ENCODE data around the gene HNRNPD. TPM values are rescaled to one million over a fixed set of nuclear protein-coding genes. Genes with fewer than 3 reads are reported as not detected.
A peak's percentile ranks its signal among the peaks of the same experiment; 100 is the strongest.

Gene HNRNPD
- total RNA-seq, 2 donors from 2014 or later: 48.7 to 87.3 TPM

GRCh38 chr4:82363896-82364487 is 9.8 kb downstream of the HNRNPD start:
- H3K4me3 ChIP-seq: no peak overlapping the region
- TF ChIP-seq POLR2A (IDR thresholded peaks at IDR 0.05) (no peak), POLR2AphosphoS5 (IDR thresholded peaks at IDR 0.05) (no peak), CTCF (IDR thresholded peaks at IDR 0.05) (no peak)
- peaks cover 6% of the 10 kb centered on the region for H3K4me1 ChIP-seq (replicated peaks)
- H3K9me3 ChIP-seq: no peaks in the 10 kb centered on the region
- no peaks in the 10 kb centered on the region for H3K27me3 ChIP-seq (replicated peaks; ENCODE audit: insufficient read depth)
- no peak overlapping the region for H3K27ac ChIP-seq
- no peak for DNase-seq (ENCODE audit: low spot score)
- H3K36me3 ChIP-seq: no peaks in the 10 kb centered on the region
- intact Hi-C loops (cut with DNase I): no loop called here
- WGBS: 50% methylated on average over 4 of the region's 4 CpGs

- WGBS: 64% methylated on average over 9 of the region's 9 CpGs
- intact Hi-C loops (cut with DNase I): no loop called here
- no peaks in the 10 kb centered on the region for H3K9me3 ChIP-seq
- no peaks in the 10 kb centered on the region for H3K36me3 ChIP-seq
- no peak overlapping the region for H3K4me3 ChIP-seq
- DNase-seq (ENCODE audit: low spot score): no peak
- H3K27ac ChIP-seq: no peak overlapping the region
- peaks cover 6% of the 10 kb centered on the region for H3K4me1 ChIP-seq (replicated peaks)
- no peaks in the 10 kb centered on the region for H3K27me3 ChIP-seq (replicated peaks; ENCODE audit: insufficient read depth)
- TF ChIP-seq CTCF (IDR thresholded peaks at IDR 0.05) (no peak), POLR2A (IDR thresholded peaks at IDR 0.05) (no peak), POLR2AphosphoS5 (IDR thresholded peaks at IDR 0.05) (no peak)
Observed at GRCh38 chr4:82362565-82362964, 11.2 kb downstream of the HNRNPD start.

- intact Hi-C loops (cut with DNase I): no loop called here
- DNase-seq (ENCODE audit: low spot score): no peak
- Histone ChIP-seq H3K36me3 (no peaks in the 10 kb centered on the region), H3K9me3 (no peaks in the 10 kb centered on the region), H3K27me3 (replicated peaks; ENCODE audit: insufficient read depth) (no peaks in the 10 kb centered on the region), H3K27ac (no peak overlapping the region), H3K4me1 (replicated peaks) (peaks cover 14% of the 10 kb centered on the region), H3K4me3 (no peak overlapping the region)
- TF ChIP-seq POLR2AphosphoS5 (IDR thresholded peaks at IDR 0.05): no peak
- peak in 3 of 4 experiments; percentile 34 to 65 (median 50) for TF ChIP-seq CTCF (IDR thresholded peaks at IDR 0.05)
- 90% methylated on average over 4 of the region's 4 CpGs for WGBS
Observed at GRCh38 chr4:82360298-82361177, 13.3 kb downstream of the HNRNPD start.

GRCh38 chr4:82358847-82359246 is 14.9 kb downstream of the HNRNPD start:
- H3K27ac ChIP-seq: no peak overlapping the region
- H3K9me3 ChIP-seq: no peaks in the 10 kb centered on the region
- no peaks in the 10 kb centered on the region for H3K27me3 ChIP-seq (replicated peaks; ENCODE audit: insufficient read depth)
- no peak overlapping the region for H3K4me3 ChIP-seq
- intact Hi-C loops (cut with DNase I): loop anchor here (5.0 kb wide), 1 partner anchor 72 kb away; no protein-coding TSS in a partner anchor
- TF ChIP-seq CTCF (IDR thresholded peaks at IDR 0.05) (no peak), POLR2AphosphoS5 (IDR thresholded peaks at IDR 0.05) (no peak), POLR2A (IDR thresholded peaks at IDR 0.05) (no peak)
- no peak for DNase-seq (ENCODE audit: low spot score)
- H3K36me3 ChIP-seq: no peaks in the 10 kb centered on the region
- peaks cover 14% of the 10 kb centered on the region for H3K4me1 ChIP-seq (replicated peaks)
